COLO829 (cell line): ENCODE results near the gene RBM17.
A peak's percentile ranks its signal among the peaks of the same experiment; 100 is the strongest.
"Not testable (repeated sequence)": the region's sequence is repeated elsewhere in the genome, so short reads cannot be mapped to it uniquely, and the experiment has no call there.

Experiments
- DNase-seq: peaks from one replicate; pipeline ENCODE4 v3.0.0; 2012; ENCODE audit warnings: low spot score

The RBM17 gene

DNA sequence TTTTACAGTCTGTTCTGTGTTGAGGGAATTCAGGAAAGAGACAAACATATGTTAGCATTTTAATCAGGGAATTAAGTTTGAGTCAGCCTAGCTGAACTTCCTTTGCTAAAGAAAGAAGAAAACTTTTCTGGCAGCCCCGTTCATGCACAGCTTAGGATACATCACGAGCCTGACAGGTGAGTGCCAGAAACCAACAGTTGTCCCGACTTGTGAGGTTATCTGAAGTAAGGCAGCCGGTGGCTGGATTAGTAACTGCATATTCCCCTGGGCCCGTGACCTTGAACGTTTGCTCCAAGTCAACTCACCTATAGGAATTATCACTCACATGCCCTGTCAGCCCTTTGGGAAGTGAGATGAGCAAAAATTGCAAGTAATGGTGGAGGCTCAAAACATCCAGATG is 24.1 kb downstream of the RBM17 start:
- DNase-seq = no peak

DNA sequence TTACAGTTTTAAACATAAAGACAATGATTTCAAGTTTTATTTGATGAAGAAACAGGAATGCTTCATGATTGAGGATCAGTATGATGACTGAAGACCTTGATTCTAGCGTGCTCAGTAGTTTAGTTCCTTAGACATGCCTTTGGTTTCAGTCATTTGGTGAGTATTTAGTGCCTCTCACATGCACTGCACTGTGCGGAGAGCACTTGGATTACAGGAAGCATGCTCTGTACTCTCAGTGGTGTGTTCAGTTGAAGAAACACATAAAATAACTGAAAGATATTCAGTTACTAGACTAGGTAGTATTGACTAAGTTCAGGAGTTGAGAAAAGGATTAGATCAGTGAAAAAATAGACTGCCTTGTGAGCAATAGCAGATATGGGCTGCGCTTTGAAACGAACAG is 25.5 kb downstream of the RBM17 start:
- no peak for DNase-seq

- peak; percentile 13 for DNase-seq
Observed at GRCh38 chr10:6114805-6115341, 26.0 kb downstream of the RBM17 start.

GRCh38 chr10:6115411-6115810 is 26.6 kb downstream of the RBM17 start:
- no peak for DNase-seq

GRCh38 chr10:6115824-6116350 is 27.1 kb downstream of the RBM17 start:
- peak; percentile 66 for DNase-seq

GRCh38 chr10:6116806-6117205 is 28.0 kb downstream of the RBM17 start:
- no peak for DNase-seq

DNA sequence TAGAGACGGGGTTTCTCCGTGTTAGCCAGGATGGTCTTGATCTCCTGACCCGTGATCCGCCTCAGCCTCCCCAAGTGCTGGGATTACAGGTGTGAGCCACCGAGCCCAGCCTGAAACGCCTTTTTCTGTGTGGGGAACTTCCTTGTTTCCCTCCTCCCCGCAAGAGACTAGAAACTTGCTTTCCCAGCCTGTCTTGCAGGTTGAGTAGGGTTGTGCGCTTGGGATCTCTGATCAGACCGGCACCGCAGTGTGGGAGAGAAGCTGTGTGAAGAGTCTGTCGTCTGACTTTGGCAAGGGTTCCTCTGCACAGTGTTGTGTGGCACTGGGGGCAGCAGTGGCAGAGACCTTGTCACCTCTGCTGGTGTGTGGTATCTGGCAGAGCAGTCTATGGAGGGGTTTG is 28.9 kb downstream of the RBM17 start:
- DNase-seq = no peak

DNA sequence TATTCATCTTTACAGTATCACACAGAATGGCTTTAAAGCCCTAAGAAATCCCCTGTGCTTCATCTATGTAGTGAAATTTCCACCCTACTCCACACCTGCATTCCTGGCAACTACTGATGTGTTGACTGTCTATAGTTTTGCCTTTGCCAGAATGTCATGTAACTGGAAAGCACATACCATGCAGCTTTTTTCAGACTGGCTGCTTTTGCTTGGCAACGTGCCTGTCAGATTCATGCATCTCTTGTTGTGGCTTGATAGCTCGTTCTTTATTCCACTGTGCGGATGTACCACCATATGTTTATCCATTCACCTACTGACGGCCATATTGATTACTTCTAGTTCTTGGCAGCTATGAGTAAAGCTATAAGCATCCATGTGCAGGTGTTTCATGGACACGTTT is 30.6 kb downstream of the RBM17 start:
- DNase-seq = no peak

DNA sequence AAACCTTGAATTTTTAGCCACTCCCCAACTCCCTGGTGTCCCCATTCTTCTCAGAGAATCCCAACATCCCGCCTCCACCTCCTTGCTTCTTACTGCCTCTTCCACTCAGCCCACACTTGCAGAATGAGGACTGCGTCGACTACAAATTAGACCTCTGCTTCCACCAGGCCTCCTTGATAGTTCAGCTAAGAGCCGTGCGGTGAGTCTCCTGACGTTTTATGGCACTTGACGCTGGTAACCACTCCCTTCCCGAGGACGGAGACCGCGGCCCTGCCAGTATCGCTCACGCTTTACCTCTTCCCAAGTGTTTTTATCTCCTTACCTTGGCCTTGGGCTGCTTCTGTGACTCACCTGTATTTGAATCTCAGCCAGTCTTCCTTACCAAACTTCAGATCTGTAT is 31.1 kb downstream of the RBM17 start:
- no peak for DNase-seq

- DNase-seq = no peak
Observed at GRCh38 chr10:6120691-6121090, 31.9 kb downstream of the RBM17 start.

DNA sequence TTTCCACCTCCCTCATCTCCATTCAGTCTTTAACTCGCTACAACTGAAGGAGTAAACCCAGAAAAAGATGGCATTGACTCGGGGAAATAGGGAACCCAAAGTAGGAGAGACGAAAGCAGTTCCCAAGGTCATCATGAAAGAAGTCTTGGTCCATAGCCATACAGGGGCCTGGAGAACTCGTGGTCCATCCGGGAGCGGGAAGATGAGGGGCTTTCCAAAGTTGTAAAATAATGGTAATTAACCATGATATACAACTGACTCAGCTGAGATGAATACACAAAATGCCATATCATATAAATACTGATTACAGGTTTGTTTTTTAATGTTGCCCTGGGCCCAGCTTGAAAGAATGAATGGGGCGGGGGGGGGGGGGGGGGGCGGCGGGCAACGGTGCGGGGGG is 32.3 kb downstream of the RBM17 start:
- DNase-seq = no peak

- DNase-seq = no peak
Observed at GRCh38 chr10:6123532-6123931, 34.7 kb downstream of the RBM17 start.

DNA sequence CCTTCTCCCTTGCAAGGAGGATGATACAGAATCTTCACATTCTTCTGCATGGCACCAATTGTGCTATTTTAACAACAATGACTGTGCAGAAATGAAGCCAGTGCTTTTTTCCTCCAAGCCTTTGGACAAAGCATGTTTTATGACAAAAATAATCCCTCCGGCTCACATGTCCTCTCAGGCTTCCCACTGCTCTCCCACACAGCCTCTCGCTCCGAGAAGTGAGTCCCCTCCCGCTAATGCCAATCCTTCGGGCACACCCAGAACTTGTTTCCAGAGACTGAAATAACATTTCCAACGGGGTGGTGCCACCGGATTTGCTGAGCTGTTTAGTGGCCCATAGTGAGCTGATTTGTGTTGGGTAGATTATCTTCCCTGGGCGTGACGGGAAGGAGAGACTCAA is 35.8 kb downstream of the RBM17 start:
- peak; percentile 73 for DNase-seq

DNA sequence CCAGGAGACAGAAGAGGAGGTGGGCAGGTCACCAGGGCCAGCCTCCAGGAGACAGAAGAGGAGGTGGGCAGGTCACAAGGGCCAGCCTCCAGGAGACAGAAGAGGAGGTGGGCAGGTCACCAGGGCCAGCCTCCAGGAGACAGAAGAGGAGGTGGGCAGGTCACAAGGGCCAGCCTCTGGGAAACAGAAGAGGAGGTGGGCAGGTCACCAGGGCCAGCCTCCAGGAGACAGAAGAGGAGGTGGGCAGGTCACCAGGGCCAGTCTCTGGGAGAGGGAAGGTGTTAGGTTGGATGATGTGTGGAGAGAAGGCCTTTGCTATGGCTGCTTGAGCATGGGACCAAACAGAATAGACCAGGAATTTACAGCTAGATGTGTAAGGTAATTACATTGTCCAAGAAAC is 38.6 kb downstream of the RBM17 start:
- not testable (repeated sequence) for DNase-seq

DNA sequence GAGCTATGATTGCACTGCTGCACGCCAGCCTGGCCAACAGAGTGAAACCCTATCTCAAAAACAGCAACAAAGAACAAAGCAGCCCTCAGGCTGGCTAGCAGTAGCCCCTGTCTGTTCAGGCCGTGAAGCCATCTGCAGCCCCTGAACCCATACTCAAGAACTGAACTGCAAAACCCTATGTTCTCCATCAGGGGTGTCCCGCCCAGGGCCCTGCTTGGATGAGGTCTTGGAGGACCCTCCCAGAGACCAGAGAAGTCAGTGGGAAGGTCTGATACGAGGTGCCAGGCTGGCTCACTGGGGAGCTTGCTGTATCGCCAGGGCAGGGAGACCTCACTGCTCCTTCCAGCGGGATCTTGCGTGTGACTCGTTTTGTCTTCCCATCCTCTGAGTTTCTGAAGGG is 39.3 kb downstream of the RBM17 start:
- no peak for DNase-seq

DNA sequence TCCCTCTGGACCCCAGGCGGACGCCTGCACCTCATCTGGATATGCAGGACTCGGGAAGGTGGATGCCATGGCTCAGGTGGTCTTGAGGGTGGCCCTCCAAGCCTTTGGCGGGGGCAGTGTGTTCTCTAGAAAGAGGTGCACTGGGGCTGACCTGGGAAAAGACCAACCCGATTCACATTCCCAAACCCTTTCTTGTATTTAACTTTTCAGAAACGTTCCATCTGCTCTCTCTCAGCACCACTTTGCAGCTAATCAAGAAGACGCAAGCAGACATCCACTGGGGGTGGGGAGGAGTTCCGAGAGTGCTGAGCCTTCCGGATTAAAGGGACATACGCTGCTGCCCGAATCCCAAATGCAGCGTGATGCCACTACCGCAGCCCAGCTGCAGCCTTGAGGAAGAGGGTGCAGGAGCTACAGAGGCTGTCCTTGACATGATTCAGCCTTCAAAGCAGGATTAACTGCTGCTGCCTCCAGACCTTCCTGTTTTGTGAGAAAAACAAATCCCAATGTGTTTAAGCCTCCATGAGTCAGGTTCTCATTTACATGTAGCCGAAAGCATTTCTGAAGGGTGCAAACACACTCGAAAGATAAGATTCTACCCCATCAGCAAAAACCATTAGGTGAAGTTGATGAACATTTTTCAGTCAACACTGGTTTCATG is 39.9 kb downstream of the RBM17 start:
- no peak for DNase-seq

GRCh38 chr10:6130848-6131470 is 42.1 kb downstream of the RBM17 start:
- DNase-seq = no peak

GRCh38 chr10:6133331-6134098 is 44.7 kb downstream of the RBM17 start:
- DNase-seq = no peak

DNA sequence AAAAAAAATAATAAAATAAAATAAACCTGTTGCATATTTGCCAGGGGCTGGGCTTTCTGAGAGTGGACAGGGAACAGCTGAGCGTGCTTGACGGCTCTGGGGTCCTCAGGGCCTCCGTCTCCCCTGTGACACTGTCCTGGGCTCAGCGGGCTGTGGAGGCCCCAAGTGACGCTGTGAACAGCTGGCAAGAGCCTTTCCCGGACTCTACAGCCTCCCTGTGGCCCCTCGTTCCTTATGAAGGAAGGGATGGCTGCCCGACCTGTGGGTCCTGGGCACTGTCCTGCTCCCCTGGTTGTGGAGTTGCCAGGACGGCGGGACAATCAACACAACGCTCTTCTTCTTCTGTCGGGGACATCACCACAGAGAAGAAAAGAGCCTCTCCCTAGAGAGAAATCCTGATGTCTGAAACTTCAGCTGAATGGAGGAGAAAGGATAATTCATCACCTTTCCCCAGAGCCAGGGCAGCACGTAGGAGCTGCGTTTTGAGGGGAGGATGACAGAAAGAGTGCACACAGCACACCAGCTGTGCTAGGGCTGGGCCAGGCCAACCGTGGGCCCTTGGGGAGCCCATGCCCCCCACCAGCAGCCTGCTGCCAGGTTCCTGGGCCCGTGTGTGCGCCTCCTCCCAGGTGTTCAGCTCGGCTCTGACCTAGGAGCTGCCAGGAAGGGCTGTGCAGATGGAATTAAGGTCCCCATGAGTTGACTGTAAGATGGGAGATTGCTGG is 45.4 kb downstream of the RBM17 start:
- no peak for DNase-seq

- DNase-seq = no peak
Observed at GRCh38 chr10:6135039-6135438, 46.2 kb downstream of the RBM17 start.

GRCh38 chr10:6135589-6136168 is 46.8 kb downstream of the RBM17 start:
- no peak for DNase-seq
